K562 (cell line): Measurements from ENCODE around the gene ARHGAP9. TPM values are rescaled to one million over a fixed set of nuclear protein-coding genes. Genes with fewer than 3 reads are reported as not detected.

Source experiments
- BHLHE40 ChIP-seq: IDR thresholded peaks from 2 replicates; pipeline ENCODE4 v1.6.1; 2011; ENCODE audit warnings: low read length, improper control_type of control experiment
- CLOCK ChIP-seq: fragments of 250-450 bp; sonication (Bioruptor Pico); IDR thresholded peaks from 2 replicates; pipeline ENCODE4 v1.4.0; 2020; ENCODE audit warnings: mild to moderate bottlenecking, moderate library complexity, borderline replicate concordance
- CTCFL ChIP-seq: IDR thresholded peaks from 2 replicates; pipeline ENCODE4 v1.6.1; 2011; ENCODE audit warnings: borderline replicate concordance, low read depth, mild to moderate bottlenecking, moderate library complexity, low read length; ENCODE audit not compliant: insufficient read depth, poor library complexity, severe bottlenecking
- EZH2 ChIP-seq: IDR thresholded peaks from 2 replicates; pipeline ENCODE4 v1.6.1; 2012; ENCODE audit warnings: low read depth, mild to moderate bottlenecking, inconsistent platforms, low read length, borderline replicate concordance
- HOXB6 ChIP-seq: fragments of 250-450 bp; sonication (Bioruptor Pico); IDR thresholded peaks from 2 replicates; pipeline ENCODE4 v1.5.1; 2022; ENCODE audit warnings: mild to moderate bottlenecking, borderline replicate concordance
- ILK ChIP-seq: fragments of 450-650 bp; IDR thresholded peaks from 2 replicates; pipeline ENCODE4 v1.6.1; 2016; ENCODE audit warnings: missing genetic modification characterization, low read depth, mild to moderate bottlenecking, missing compliant biosample characterization, moderate library complexity, borderline replicate concordance
- KLF6 ChIP-seq: fragments of 250-450 bp; sonication (Bioruptor Pico); IDR thresholded peaks from 2 replicates; pipeline ENCODE4 v1.4.0; 2020; ENCODE audit warnings: mild to moderate bottlenecking, moderate library complexity, borderline replicate concordance
- LARP7 ChIP-seq: fragments of 450-650 bp; IDR thresholded peaks from 2 replicates; pipeline ENCODE4 v1.6.1; 2016
- NFE2L1 ChIP-seq: fragments of 450-650 bp; IDR thresholded peaks from 2 replicates; pipeline ENCODE4 v1.6.1; 2016; ENCODE audit warnings: missing genetic modification characterization, low read depth, mild to moderate bottlenecking, missing compliant biosample characterization, moderate library complexity, borderline replicate concordance
- NR2C1 ChIP-seq, 2 experiments: fragments of 450-650 bp; IDR thresholded peaks; 2 replicates each; pipeline ENCODE4 v1.6.1; 2017; ENCODE audit warnings: mild to moderate bottlenecking in 2 of 2, antibody characterized with exemption in 1 of 2, inconsistent platforms in 1 of 2, missing compliant biosample characterization in 1 of 2, missing genetic modification characterization in 1 of 2
- POLR3G ChIP-seq: IDR thresholded peaks from 2 replicates; pipeline ENCODE4 v1.6.1; 2011; ENCODE audit not compliant: insufficient read length, insufficient replicate concordance; ENCODE audit errors: extremely low read depth
- RBM25 ChIP-seq: fragments of 200-400 bp; formaldehyde crosslinking; IDR thresholded peaks from 2 replicates; pipeline ENCODE4 v1.6.1; 2018; ENCODE audit warnings: low read length, low read depth, moderate library complexity; ENCODE audit not compliant: severe bottlenecking
- SMAD1 ChIP-seq: fragments of 150-350 bp; IDR thresholded peaks from 2 replicates; pipeline ENCODE4 v1.6.1; 2014; ENCODE audit warnings: low read length, low read depth; ENCODE audit not compliant: partially characterized antibody
- TAL1 ChIP-seq: fragments of 450-650 bp; IDR thresholded peaks from 2 replicates; pipeline ENCODE4 v1.6.1; 2016; ENCODE audit warnings: mild to moderate bottlenecking
- TARDBP ChIP-seq: fragments of 450-650 bp; IDR thresholded peaks from 2 replicates; pipeline ENCODE4 v1.6.1; 2016
- TBL1XR1 ChIP-seq, 2 experiments: IDR thresholded peaks; 2 replicates each; pipeline ENCODE4 v1.6.1; 2012; ENCODE audit warnings: improper control_type of control experiment in 2 of 2, low read length in 2 of 2, mild to moderate bottlenecking in 1 of 2
- TCF7L2 ChIP-seq: fragments of 150-350 bp; IDR thresholded peaks from 2 replicates; pipeline ENCODE4 v1.6.1; 2016; ENCODE audit warnings: low read depth, mild to moderate bottlenecking, low read length, moderate library complexity
- TCFL5 ChIP-seq: fragments of 250-450 bp; sonication (Bioruptor Pico); conservative IDR thresholded peaks from 2 replicates; pipeline ENCODE4 v1.6.1; 2021; ENCODE audit warnings: mild to moderate bottlenecking, moderate library complexity, matching md5 sums
- TFE3 ChIP-seq: fragments of 450-650 bp; formaldehyde crosslinking; IDR thresholded peaks from 2 replicates; pipeline ENCODE4 v1.4.0; 2020; ENCODE audit warnings: mild to moderate bottlenecking, mixed read lengths
- ZNF121 ChIP-seq: sonication (generic); formaldehyde crosslinking; conservative IDR thresholded peaks from 2 replicates; pipeline ENCODE4 v1.8.0; 2022; ENCODE audit warnings: missing genetic modification reagents
- ZNF217 ChIP-seq: sonication (generic); formaldehyde crosslinking; IDR thresholded peaks from 2 replicates; pipeline ENCODE4 v1.8.0; 2022; ENCODE audit warnings: mild to moderate bottlenecking, missing genetic modification reagents
- ZNF436 ChIP-seq: fragments of 250-450, 450-650 bp; sonication (Bioruptor Pico); formaldehyde crosslinking; IDR thresholded peaks from 2 replicates; pipeline ENCODE4 v1.7.0; 2020; ENCODE audit warnings: mild to moderate bottlenecking
- ZNF511 ChIP-seq: sonication (generic); formaldehyde crosslinking; IDR thresholded peaks from 2 replicates; pipeline ENCODE4 v1.8.0; 2022; ENCODE audit warnings: mild to moderate bottlenecking, missing genetic modification reagents
- polyA plus RNA-seq, 8 experiments: library from polyadenylated mRNA; depleted of rRNA in 4 of 8; stranded (reverse) in 5 of 8; unstranded in 3 of 8; fragments of >200 nt; fragmentation: Nextera tagmentation in 2 of 8; fragmentation: Illumina TruSeq in 1 of 8; extraction: Ambion mirVana in 2 of 8; extraction: Trizol in 1 of 8; gene quantifications; 2 replicates each; pipeline versions ENCODE4 v1.2.1 to v1.2.3, GENCODE V29; 2011 to 2014; ENCODE audit warnings: inconsistent platforms in 1 of 8, missing spikeins in 1 of 8
- total RNA-seq, 7 experiments: library from RNA; depleted of rRNA in 6 of 7; stranded (reverse); fragments of >200 nt in 6 of 7; fragmentation: Illumina TruSeq in 2 of 7; extraction: Trizol in 2 of 7; gene quantifications; 2 replicates each; pipeline versions ENCODE4 v1.2.1 to v1.2.3, GENCODE V29; 2011 to 2021; ENCODE audit warnings: low replicate concordance in 1 of 7

ARHGAP9 gene
- total and polyA plus RNA-seq, 9 of the 15 experiments (the other 6 are each of a cell fraction or from before 2014, with no cell fraction given) = 1.5 to 10.2 (median 5.1) TPM

- TF ChIP-seq TARDBP (no peak), TCF7L2 (no peak), ZNF217 (CRISPR knock-in tag) (no peak), TFE3 (CRISPR knock-in tag) (no peak), HOXB6 (CRISPR knock-in tag) (no peak), LARP7 (peak; percentile 6; the same call in 1 of the 2 replicates), TBL1XR1 (IDR thresholded peaks at IDR 0.05; ENCODE audit: low read length in 2 of 2) (no peak), RBM25 (no peak), CTCFL (no peak), ILK (no peak), SMAD1 (no peak), POLR3G (no peak), NR2C1 (IDR thresholded peaks at IDR 0.05) (no peak), NR2C1 (tag; IDR thresholded peaks at IDR 0.05) (no peak), TAL1 (no peak), ZNF121 (no peak), KLF6 (CRISPR knock-in tag) (no peak), ZNF511 (CRISPR knock-in tag) (no peak), CLOCK (no peak), EZH2 (no peak), BHLHE40 (peak; percentile 22; the same call in 1 of the 2 replicates), TCFL5 (CRISPR knock-in tag) (no peak), ZNF436 (CRISPR knock-in tag) (no peak), NFE2L1 (tag) (no peak)
These were observed 41.9 kb upstream of the ARHGAP9 start (continued) for GRCh38 chr12:57521525-57522010.
